ENCODE measurements around the gene KLF4.

KLF4 gene

GRCh38 chr9:107487521-107488374 is 1.8 kb downstream of the KLF4 start:
- no peak for DNase-seq (ENCODE audit: low spot score)

GRCh38 chr9:107486674-107487520 is 2.7 kb downstream of the KLF4 start:
- no peak for DNase-seq (ENCODE audit: low spot score)

GRCh38 chr9:107485458-107486043 is 4.0 kb downstream of the KLF4 start:
- no peak for DNase-seq (ENCODE audit: low spot score)

- DNase-seq (ENCODE audit: low spot score), result no peak
Observed at GRCh38 chr9:107484117-107484723, 5.3 kb downstream of the KLF4 start.

GRCh38 chr9:107483666-107484065 is 5.9 kb downstream of the KLF4 start:
- DNase-seq (ENCODE audit: low spot score), result no peak

GRCh38 chr9:107481035-107481434 is 8.5 kb downstream of the KLF4 start:
- DNase-seq (ENCODE audit: low spot score), result no peak

- peak; percentile 12 for DNase-seq (ENCODE audit: low spot score)
Observed at GRCh38 chr9:107480386-107480789, 9.2 kb downstream of the KLF4 start.

GRCh38 chr9:107478805-107479204 is 10.8 kb downstream of the KLF4 start:
- DNase-seq (ENCODE audit: low spot score), result no peak

GRCh38 chr9:107474124-107474523 is 15.4 kb downstream of the KLF4 start:
- DNase-seq (ENCODE audit: low spot score), result no peak

- no peak for DNase-seq (ENCODE audit: low spot score)
Observed at GRCh38 chr9:107472581-107473340, 16.8 kb downstream of the KLF4 start.

GRCh38 chr9:107471552-107471951 is 18.0 kb downstream of the KLF4 start:
- no peak for DNase-seq (ENCODE audit: low spot score)

GRCh38 chr9:107467416-107467815 is 22.2 kb downstream of the KLF4 start:
- DNase-seq (ENCODE audit: low spot score), result no peak

GRCh38 chr9:107466826-107467225 is 22.7 kb downstream of the KLF4 start:
- DNase-seq (ENCODE audit: low spot score), result no peak

GRCh38 chr9:107465467-107466451 is 23.8 kb downstream of the KLF4 start:
- DNase-seq (ENCODE audit: low spot score), result no peak

- no peak for DNase-seq (ENCODE audit: low spot score)
Observed at GRCh38 chr9:107464516-107464915, 25.1 kb downstream of the KLF4 start.

GRCh38 chr9:107462691-107463090 is 26.9 kb downstream of the KLF4 start:
- no peak for DNase-seq (ENCODE audit: low spot score)

- no peak for DNase-seq (ENCODE audit: low spot score)
Observed at GRCh38 chr9:107460153-107461023, 29.2 kb downstream of the KLF4 start.

- DNase-seq (ENCODE audit: low spot score), result no peak
Observed at GRCh38 chr9:107455425-107456135, 34.0 kb downstream of the KLF4 start.

GRCh38 chr9:107453479-107453878 is 36.1 kb downstream of the KLF4 start:
- no peak for DNase-seq (ENCODE audit: low spot score)
